Neural progenitor cell (in vitro differentiated cells): ENCODE results near the gene SEC16B. TPM values are rescaled to one million over a fixed set of nuclear protein-coding genes. Genes with fewer than 3 reads are reported as not detected.
A peak's percentile ranks its signal among the peaks of the same experiment; 100 is the strongest.

Experiments used
- DNase-seq: peaks from one replicate; pipeline ENCODE4 v3.0.0-alpha.2; 2016; ENCODE audit warnings: low spot score
- H2AFZ ChIP-seq: fragments of 200-600 bp; sonication (generic); replicated peaks from 2 replicates; pipeline ENCODE4 v1.6.1; 2016; ENCODE audit warnings: antibody characterized with exemption
- H3F3A ChIP-seq: fragments of 200-600 bp; sonication (generic); 2 replicates; pipeline ENCODE4 v1.6.1; 2016; ENCODE audit warnings: antibody characterized with exemption, low read depth
- H3K27ac ChIP-seq: fragments of 200-600 bp; sonication (generic); 2 replicates; pipeline ENCODE4 v1.5.1; 2016; ENCODE audit warnings: mild to moderate bottlenecking
- H3K27me3 ChIP-seq: fragments of 200-600 bp; sonication (generic); 2 replicates; pipeline ENCODE4 v1.6.1; 2016; ENCODE audit warnings: mild to moderate bottlenecking, moderate library complexity
- H3K36me3 ChIP-seq: fragments of 200-600 bp; sonication (generic); 2 replicates; pipeline ENCODE4 v1.5.1; 2016
- H3K4me1 ChIP-seq: fragments of 200-600 bp; sonication (generic); 2 replicates; pipeline ENCODE4 v1.6.1; 2016; ENCODE audit warnings: mixed run types
- H3K4me2 ChIP-seq: fragments of 200-600 bp; sonication (generic); 2 replicates; pipeline ENCODE4 v1.6.1; 2016
- H3K4me3 ChIP-seq: fragments of 200-600 bp; sonication (generic); 2 replicates; pipeline ENCODE4 v1.5.1; 2016
- H3K79me2 ChIP-seq: fragments of 200-600 bp; sonication (generic); 2 replicates; pipeline ENCODE4 v1.6.1; 2016; ENCODE audit warnings: low read depth
- H3K9ac ChIP-seq: fragments of 200-600 bp; sonication (generic); 2 replicates; pipeline ENCODE4 v1.6.1; 2016
- H3K9me3 ChIP-seq: fragments of 200-600 bp; sonication (generic); 2 replicates; pipeline ENCODE4 v1.5.1; 2016; ENCODE audit warnings: low read depth
- H4K20me1 ChIP-seq: fragments of 200-600 bp; sonication (generic); 2 replicates; pipeline ENCODE4 v1.6.1; 2016; ENCODE audit warnings: low read depth
- H3K27ac Mint-ChIP-seq: 3 replicates; pipeline ENCODE4 v1.8.0; 2021; ENCODE audit warnings: mixed read lengths
- H3K27me3 Mint-ChIP-seq: 2 replicates; pipeline ENCODE4 v1.8.0; 2022; ENCODE audit warnings: low read depth, mild to moderate bottlenecking, inconsistent platforms, moderate library complexity, mixed read lengths; ENCODE audit not compliant: insufficient read depth
- H3K36me3 Mint-ChIP-seq: 3 replicates; pipeline ENCODE4 v1.8.0; 2021; ENCODE audit warnings: mixed read lengths
- H3K4me1 Mint-ChIP-seq: 3 replicates; pipeline ENCODE4 v1.8.0; 2021; ENCODE audit warnings: mixed read lengths
- H3K4me3 Mint-ChIP-seq: 3 replicates; pipeline ENCODE4 v1.8.0; 2021; ENCODE audit warnings: mild to moderate bottlenecking, moderate library complexity, mixed read lengths
- H3K9me3 Mint-ChIP-seq: 3 replicates; pipeline ENCODE4 v1.8.0; 2020; ENCODE audit warnings: mixed read lengths
- EZH2 ChIP-seq: fragments of 200-600 bp; sonication (generic); IDR thresholded peaks from 2 replicates; pipeline ENCODE4 v1.6.1; 2017; ENCODE audit warnings: antibody characterized with exemption, mild to moderate bottlenecking, moderate library complexity
- EZH2phosphoT487 ChIP-seq: fragments of 200-600 bp; sonication (generic); IDR thresholded peaks from 2 replicates; pipeline ENCODE4 v1.6.1; 2017; ENCODE audit warnings: antibody characterized with exemption
- total RNA-seq: library from RNA; depleted of rRNA; stranded (reverse); fragments of >200 nt; gene quantifications from 2 replicates; pipeline ENCODE4 v1.2.3, GENCODE V29; 2015; ENCODE audit warnings: low replicate concordance
- TF ChIP-seq, protein P1 (sequence below): fragments of 200-600 bp; sonication (generic); IDR thresholded peaks from 2 replicates; pipeline ENCODE4 v1.5.1; 2017; ENCODE audit warnings: antibody characterized with exemption, mild to moderate bottlenecking

The SEC16B gene
- total RNA-seq, 1 donor from 2014 or later = 0.67 TPM

- H3K27me3 ChIP-seq = no peaks in the 10 kb centered on the region
- no peak for DNase-seq
- H3K4me2 ChIP-seq = no peak overlapping the region
- no peaks in the 10 kb centered on the region for H4K20me1 ChIP-seq
- H3K79me2 ChIP-seq = no peaks in the 10 kb centered on the region
- Mint-ChIP-seq H3K4me1 (peaks cover 12% of the 10 kb centered on the region), H3K27ac (no peak overlapping the region), H3K4me3 (no peak overlapping the region), H3K9me3 (no peaks in the 10 kb centered on the region), H3K27me3 (no peaks in the 10 kb centered on the region), H3K36me3 (no peaks in the 10 kb centered on the region)
- H3K4me1 ChIP-seq = no peaks in the 10 kb centered on the region
- no peaks in the 10 kb centered on the region for H3F3A ChIP-seq
- H3K9me3 ChIP-seq = no peaks in the 10 kb centered on the region
- H3K27ac ChIP-seq = no peak overlapping the region
- H2AFZ ChIP-seq = no peak overlapping the region
- H3K4me3 ChIP-seq = no peak overlapping the region
- H3K36me3 ChIP-seq = no peaks in the 10 kb centered on the region
- TF ChIP-seq EZH2phosphoT487 (no peak), EZH2 (no peak)
- TF ChIP-seq, protein P1, sequence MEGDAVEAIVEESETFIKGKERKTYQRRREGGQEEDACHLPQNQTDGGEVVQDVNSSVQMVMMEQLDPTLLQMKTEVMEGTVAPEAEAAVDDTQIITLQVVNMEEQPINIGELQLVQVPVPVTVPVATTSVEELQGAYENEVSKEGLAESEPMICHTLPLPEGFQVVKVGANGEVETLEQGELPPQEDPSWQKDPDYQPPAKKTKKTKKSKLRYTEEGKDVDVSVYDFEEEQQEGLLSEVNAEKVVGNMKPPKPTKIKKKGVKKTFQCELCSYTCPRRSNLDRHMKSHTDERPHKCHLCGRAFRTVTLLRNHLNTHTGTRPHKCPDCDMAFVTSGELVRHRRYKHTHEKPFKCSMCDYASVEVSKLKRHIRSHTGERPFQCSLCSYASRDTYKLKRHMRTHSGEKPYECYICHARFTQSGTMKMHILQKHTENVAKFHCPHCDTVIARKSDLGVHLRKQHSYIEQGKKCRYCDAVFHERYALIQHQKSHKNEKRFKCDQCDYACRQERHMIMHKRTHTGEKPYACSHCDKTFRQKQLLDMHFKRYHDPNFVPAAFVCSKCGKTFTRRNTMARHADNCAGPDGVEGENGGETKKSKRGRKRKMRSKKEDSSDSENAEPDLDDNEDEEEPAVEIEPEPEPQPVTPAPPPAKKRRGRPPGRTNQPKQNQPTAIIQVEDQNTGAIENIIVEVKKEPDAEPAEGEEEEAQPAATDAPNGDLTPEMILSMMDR = no peak
- H3K9ac ChIP-seq = no peak overlapping the region
Measured at GRCh38 chr1:177960939-177961622, 8.8 kb downstream of the SEC16B start.

GRCh38 chr1:177959811-177960515, 9.9 kb downstream of the SEC16B start:
- Mint-ChIP-seq H3K9me3 (no peaks in the 10 kb centered on the region), H3K36me3 (no peaks in the 10 kb centered on the region), H3K4me3 (no peak overlapping the region), H3K4me1 (peaks cover 12% of the 10 kb centered on the region), H3K27ac (peak overlapping the region; percentile 1), H3K27me3 (no peaks in the 10 kb centered on the region)
- Histone ChIP-seq H3K4me1 (no peaks in the 10 kb centered on the region), H3F3A (no peaks in the 10 kb centered on the region), H3K4me2 (no peak overlapping the region), H3K4me3 (no peak overlapping the region), H2AFZ (peak overlapping the region; percentile 44), H3K9ac (no peak overlapping the region), H3K9me3 (no peaks in the 10 kb centered on the region), H3K27ac (no peak overlapping the region), H3K79me2 (no peaks in the 10 kb centered on the region), H4K20me1 (no peaks in the 10 kb centered on the region), H3K27me3 (no peaks in the 10 kb centered on the region), H3K36me3 (no peaks in the 10 kb centered on the region)
- no peak for DNase-seq
- TF ChIP-seq EZH2phosphoT487 (no peak), EZH2 (no peak)
- TF ChIP-seq, protein P1 = peak; percentile 18

GRCh38 chr1:177958092-177958491, 11.8 kb downstream of the SEC16B start:
- no peaks in the 10 kb centered on the region for H3K27me3 Mint-ChIP-seq
- DNase-seq = no peak
- Histone ChIP-seq H3K4me2 (no peak overlapping the region), H3K27me3 (no peaks in the 10 kb centered on the region), H3K4me3 (no peak overlapping the region), H3K9me3 (no peaks in the 10 kb centered on the region), H4K20me1 (no peaks in the 10 kb centered on the region), H3F3A (no peaks in the 10 kb centered on the region), H2AFZ (no peak overlapping the region), H3K36me3 (no peaks in the 10 kb centered on the region), H3K9ac (no peak overlapping the region), H3K79me2 (no peaks in the 10 kb centered on the region), H3K27ac (no peak overlapping the region), H3K4me1 (no peaks in the 10 kb centered on the region)
- H3K9me3 Mint-ChIP-seq = no peaks in the 10 kb centered on the region
- no peak overlapping the region for H3K4me3 Mint-ChIP-seq
- no peak for TF ChIP-seq EZH2phosphoT487
- TF ChIP-seq, protein P1 = no peak
- TF ChIP-seq EZH2 = no peak
- no peak overlapping the region for H3K27ac Mint-ChIP-seq
- no peaks in the 10 kb centered on the region for H3K36me3 Mint-ChIP-seq
- peaks cover 12% of the 10 kb centered on the region for H3K4me1 Mint-ChIP-seq
